ENCODE data around the gene PPP1CB.

Gene PPP1CB

DNA sequence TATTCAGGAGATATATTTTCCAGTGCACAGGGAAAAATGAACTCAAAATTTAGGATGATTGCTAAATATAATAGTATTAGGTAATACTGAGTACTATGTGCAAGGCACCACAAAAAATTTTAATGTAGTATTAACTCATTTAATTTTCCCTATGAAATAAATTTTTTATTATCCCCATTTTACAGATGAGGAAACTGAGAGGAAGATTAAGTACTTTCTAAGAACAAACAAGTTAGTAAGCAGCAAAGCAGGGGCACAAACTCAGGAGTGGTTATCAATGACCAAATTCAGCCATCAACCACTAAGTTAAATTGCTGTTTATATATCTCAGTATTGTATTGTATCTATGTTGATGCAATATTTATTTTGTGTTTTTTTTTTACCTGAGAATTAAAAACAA, 73.2 kb downstream of the PPP1CB start:
- no peaks in the 10 kb centered on the region for H3K36me3 ChIP-seq
- TF ChIP-seq, protein P1, sequence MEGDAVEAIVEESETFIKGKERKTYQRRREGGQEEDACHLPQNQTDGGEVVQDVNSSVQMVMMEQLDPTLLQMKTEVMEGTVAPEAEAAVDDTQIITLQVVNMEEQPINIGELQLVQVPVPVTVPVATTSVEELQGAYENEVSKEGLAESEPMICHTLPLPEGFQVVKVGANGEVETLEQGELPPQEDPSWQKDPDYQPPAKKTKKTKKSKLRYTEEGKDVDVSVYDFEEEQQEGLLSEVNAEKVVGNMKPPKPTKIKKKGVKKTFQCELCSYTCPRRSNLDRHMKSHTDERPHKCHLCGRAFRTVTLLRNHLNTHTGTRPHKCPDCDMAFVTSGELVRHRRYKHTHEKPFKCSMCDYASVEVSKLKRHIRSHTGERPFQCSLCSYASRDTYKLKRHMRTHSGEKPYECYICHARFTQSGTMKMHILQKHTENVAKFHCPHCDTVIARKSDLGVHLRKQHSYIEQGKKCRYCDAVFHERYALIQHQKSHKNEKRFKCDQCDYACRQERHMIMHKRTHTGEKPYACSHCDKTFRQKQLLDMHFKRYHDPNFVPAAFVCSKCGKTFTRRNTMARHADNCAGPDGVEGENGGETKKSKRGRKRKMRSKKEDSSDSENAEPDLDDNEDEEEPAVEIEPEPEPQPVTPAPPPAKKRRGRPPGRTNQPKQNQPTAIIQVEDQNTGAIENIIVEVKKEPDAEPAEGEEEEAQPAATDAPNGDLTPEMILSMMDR (IDR thresholded peaks at IDR 0.05; ENCODE audit: low read depth, low read length), result no peak
- no peak for DNase-seq
- no peak overlapping the region for H3K27ac ChIP-seq
- H3K4me3 ChIP-seq (ENCODE audit: low read depth, low read length), result no peak overlapping the region
- H3K27me3 ChIP-seq (ENCODE audit: insufficient read depth, low read depth, severe bottlenecking), result no peaks in the 10 kb centered on the region
- H3K9me3 ChIP-seq (ENCODE audit: severe bottlenecking), result no peaks in the 10 kb centered on the region

DNA sequence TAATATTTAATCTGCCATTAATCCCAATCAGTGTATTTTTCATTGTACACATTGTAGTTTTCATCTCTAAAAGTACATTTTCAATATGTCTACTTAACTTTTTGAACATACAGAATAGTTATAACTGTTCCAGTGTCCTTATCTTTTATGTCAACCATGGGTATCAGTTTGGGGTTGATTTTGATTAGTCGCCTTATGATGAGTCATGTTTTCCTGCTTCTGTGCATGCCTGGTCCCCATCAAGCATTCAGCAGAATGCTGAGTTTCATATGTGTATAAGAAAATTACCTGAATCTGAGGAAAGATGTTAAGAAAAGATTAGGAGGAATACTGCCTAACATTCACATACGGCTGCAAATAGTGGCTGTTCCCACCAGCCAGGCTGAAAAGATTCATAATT, 76.8 kb downstream of the PPP1CB start:
- no peaks in the 10 kb centered on the region for H3K36me3 ChIP-seq
- H3K9me3 ChIP-seq (ENCODE audit: severe bottlenecking), result no peaks in the 10 kb centered on the region
- no peak overlapping the region for H3K4me3 ChIP-seq (ENCODE audit: low read depth, low read length)
- H3K27me3 ChIP-seq (ENCODE audit: insufficient read depth, low read depth, severe bottlenecking), result no peaks in the 10 kb centered on the region
- TF ChIP-seq, protein P1 (IDR thresholded peaks at IDR 0.05; ENCODE audit: low read depth, low read length), result no peak
- no peak overlapping the region for H3K27ac ChIP-seq
- DNase-seq, result no peak

DNA sequence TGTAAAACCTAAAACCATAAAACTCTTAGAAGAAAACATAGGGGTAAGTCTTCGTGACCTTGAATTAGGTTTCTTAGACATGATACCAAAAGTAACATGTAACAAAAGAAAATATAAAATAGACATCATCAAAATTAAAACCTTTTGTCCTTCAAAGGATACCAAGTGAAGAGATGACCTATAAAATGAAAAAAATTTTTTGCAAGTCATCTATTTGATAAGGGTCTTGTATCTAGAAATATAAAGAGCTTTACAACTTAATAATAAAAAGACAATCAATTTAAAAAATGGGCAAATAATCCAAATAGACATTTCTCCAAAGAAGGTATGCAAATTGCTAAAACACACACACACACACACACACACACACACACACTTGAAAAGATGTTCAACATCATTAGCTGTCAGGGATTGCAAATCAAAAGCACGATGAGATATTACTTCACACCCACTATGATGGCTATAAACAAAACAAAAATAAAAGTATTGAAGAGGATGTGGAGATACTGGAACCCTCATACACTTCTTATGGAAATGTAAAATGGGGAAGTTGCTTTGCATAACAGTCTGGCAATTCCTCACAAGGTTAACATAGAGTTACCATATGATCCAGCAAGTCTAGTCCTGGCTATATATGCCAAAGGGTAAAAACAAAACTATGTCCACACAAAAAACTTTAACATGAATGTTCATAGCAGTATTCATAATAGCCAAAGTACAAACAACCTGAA, 82.3 kb downstream of the PPP1CB start:
- Histone ChIP-seq H3K27ac (no peak overlapping the region), H3K4me3 (ENCODE audit: low read depth, low read length) (no peak overlapping the region)
- no peak for DNase-seq

DNA sequence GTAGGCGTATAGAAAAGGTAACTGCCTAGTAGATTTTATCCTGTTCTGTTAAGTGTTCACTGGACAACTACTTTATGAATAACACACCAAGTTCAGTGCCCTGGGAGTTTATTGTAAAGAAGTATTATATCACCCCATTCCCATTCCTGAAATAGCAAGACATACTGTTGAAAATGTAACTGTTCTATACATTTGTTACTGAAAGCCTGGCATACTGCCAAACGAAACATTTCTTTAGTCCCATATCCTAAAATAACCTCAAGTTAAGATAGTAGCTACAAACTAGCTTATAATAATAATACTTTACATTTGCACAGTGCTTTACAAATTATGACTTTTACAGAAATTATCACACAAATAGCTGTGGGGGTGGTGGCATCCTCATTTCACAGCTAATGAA, 84.2 kb downstream of the PPP1CB start:
- TF ChIP-seq, protein P1 (IDR thresholded peaks at IDR 0.05; ENCODE audit: low read depth, low read length), result no peak
- DNase-seq, result no peak
- Histone ChIP-seq H3K27ac (no peak overlapping the region), H3K9me3 (ENCODE audit: severe bottlenecking) (no peaks in the 10 kb centered on the region), H3K36me3 (no peaks in the 10 kb centered on the region), H3K27me3 (ENCODE audit: insufficient read depth, low read depth, severe bottlenecking) (no peaks in the 10 kb centered on the region), H3K4me3 (ENCODE audit: low read depth, low read length) (no peak overlapping the region)

More for the DNA sequence above, 82.3 kb downstream of the PPP1CB start:
- Histone ChIP-seq H3K9me3 (ENCODE audit: severe bottlenecking) (no peaks in the 10 kb centered on the region), H3K36me3 (no peaks in the 10 kb centered on the region), H3K27me3 (ENCODE audit: insufficient read depth, low read depth, severe bottlenecking) (no peaks in the 10 kb centered on the region)
- TF ChIP-seq, protein P1 (IDR thresholded peaks at IDR 0.05; ENCODE audit: low read depth, low read length), result no peak

DNA sequence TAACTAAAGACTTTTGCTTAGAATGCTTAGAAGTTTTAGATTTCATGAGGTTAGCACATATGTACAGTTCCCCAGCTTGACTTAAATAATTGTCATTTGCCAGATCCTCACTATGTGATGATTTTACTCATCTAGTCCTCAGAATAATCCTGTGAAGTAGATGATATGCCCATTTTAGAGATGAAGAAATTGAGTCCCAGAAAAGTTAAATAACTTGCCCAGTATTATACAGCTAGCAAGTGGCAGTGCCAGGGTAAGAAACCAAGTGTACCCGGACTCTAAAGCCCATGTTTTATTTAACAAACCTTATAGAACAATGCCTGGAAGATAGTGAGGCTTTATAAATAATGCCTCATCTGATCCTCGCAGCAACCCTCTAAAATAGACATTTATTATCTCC, 87.3 kb downstream of the PPP1CB start:
- Histone ChIP-seq H3K27ac (no peak overlapping the region), H3K36me3 (no peaks in the 10 kb centered on the region; the same call in 1 of the 2 replicates), H3K27me3 (ENCODE audit: insufficient read depth, low read depth, severe bottlenecking) (no peaks in the 10 kb centered on the region), H3K9me3 (ENCODE audit: severe bottlenecking) (no peaks in the 10 kb centered on the region), H3K4me3 (ENCODE audit: low read depth, low read length) (no peak overlapping the region)
- TF ChIP-seq, protein P1 (IDR thresholded peaks at IDR 0.05; ENCODE audit: low read depth, low read length), result no peak
- no peak for DNase-seq

DNA sequence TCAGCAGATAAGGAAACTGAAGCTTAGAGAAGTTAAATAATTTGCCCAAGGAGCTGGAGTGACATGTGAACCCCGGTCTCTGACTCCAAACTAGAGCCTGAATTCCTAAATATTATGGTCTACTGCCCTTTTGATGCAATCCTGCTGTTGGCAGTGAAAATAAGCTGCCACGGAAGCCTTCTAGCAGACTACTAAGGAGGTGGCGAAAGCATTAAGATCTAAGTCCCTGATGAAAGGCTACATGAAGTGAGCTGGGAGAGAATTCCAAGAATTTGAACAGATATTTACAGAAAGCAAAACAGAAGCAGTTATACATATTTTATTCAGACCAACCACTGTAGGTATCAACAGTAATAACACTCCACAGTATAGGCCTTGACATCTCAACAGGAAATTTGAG, 90.4 kb downstream of the PPP1CB start:
- Histone ChIP-seq H3K27ac (no peak overlapping the region), H3K27me3 (ENCODE audit: insufficient read depth, low read depth, severe bottlenecking) (no peaks in the 10 kb centered on the region), H3K36me3 (peaks cover 5% of the 10 kb centered on the region), H3K4me3 (ENCODE audit: low read depth, low read length) (no peak overlapping the region), H3K9me3 (ENCODE audit: severe bottlenecking) (no peaks in the 10 kb centered on the region)
- DNase-seq, result no peak
- TF ChIP-seq, protein P1 (IDR thresholded peaks at IDR 0.05; ENCODE audit: low read depth, low read length), result no peak

Data from WERI-Rb-1 (cell line).